Measurements from ENCODE around the gene FADS1.

The FADS1 gene

DNA sequence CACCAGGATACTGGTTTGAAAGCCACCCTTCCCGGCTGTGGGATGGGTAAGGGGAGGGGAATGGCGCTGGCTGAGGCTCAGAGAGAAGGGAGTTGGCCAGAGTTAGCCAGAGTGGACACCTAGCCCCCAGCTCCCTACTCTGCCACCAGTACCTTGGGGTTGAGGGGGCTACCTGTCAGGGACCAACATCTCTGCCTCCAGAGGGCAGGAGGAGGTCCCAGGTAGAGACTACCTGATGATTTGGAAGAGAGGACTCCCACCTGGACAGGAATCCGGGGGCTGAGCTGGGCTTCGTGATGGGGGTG, 60.7 kb downstream of the FADS1 start:
- DNase-seq: no peak

- no peak for DNase-seq
Measured at GRCh38 chr11:61754534-61755482, 62.0 kb downstream of the FADS1 start.

GRCh38 chr11:61753672-61754071, 63.1 kb downstream of the FADS1 start:
- DNase-seq: no peak

DNA sequence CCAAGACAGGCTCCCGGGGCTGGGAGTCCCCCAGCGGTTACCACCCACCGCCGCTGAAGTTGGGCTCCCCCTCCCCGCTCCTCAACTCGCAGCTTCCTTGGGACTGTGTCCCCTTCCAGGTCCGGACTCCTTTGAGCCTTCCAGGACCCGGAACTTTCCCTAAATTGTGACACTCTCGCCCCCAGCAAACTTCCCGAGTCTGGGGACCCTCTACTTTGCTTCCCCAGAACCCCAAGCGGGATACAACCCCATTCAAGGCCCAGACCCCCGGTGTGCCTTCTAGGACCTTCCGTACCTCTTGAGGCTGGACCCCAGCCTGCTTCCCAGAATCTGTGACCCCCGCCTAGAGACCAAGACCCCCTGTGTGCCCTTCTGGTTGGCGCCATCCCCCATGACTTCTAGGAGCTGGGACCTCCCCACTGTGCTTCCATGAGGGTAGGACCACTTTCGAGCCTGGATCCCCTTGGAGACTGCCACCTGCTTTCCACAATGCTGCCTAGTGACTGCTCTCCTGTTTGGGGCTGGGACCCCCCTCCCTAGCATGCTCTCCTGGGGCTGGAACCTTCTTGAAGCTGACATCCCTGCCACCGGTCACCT, 63.8 kb downstream of the FADS1 start:
- no peak for DNase-seq

DNA sequence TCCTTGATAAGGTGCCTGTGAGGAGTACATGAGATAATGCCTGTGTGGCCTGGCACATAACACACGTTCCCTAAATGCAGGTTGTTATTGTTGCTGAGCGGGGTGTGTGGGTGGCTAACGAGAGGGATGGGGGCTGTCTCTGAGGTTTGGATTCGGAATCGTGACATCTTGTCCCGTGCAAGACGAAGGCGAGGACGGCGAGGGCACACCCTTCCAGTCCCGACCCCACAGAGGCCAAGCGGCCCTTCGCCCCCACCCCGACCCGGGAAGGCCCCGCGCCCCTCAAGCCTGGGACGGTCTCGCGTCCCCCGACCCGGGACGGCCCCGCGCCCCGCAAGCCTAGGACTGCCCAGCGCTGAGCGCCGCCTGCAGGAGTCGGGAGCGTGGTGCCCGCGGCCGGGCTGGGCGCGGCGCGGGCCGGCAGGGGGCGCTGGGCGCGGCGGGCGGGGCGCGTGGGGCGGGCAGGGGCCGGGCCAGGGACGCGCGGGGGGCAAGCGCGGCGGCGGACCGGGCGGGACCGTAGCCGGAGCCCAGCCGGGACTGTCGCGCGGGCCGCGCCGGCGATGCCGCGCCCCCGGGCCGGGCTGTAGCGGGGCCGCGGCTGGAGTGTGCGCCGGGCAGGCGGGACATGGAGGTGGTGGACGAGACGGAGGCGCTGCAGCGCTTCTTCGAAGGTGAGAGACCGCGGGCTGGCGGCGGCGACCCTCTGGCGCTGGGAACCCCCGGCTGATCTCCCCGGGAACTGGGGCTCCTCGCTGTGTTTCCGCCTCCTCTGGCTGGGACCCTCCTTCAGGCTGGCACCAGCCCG, 64.5 kb downstream of the FADS1 start, which contains the start of gene MYRF:
Gene MYRF (plus strand): TSS at position 520 of the 808 bp plus-strand sequence. CDS start 109 bp downstream, at position 629.
- DNase-seq: peak; percentile 60

GRCh38 chr11:61751384-61751783, 65.4 kb downstream of the FADS1 start:
- DNase-seq: no peak

DNA sequence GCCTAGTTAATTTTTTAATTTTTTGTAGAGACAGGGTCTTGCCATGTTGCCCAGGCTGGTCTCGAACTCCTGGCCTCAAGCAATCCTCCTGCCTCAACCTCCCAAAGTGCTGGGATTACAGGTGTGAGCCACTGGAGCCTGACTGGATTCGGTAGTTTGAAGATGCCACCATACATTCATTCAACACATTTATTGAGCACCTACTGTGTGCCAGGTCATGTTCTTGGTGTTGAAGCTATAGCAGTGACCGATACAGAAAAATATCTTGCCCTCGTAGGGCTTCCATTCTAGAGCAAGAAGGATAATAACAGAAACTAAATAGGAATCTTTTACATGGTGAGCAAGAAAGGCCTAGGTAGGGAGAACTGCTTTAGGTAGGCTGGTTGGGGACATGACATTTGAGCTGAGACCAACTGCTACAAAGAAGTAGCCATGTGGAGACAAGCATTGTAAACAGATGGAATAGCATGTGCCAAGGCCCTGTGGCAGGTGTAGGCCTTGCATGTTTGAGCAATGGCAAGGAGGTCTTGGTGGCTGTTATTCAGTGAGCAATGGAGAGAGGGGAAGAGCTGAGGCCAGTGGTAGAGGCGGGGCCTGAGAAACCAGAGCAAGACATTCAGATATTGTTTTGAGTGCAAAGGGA, 66.1 kb downstream of the FADS1 start:
- no peak for DNase-seq
